ENCODE data around the gene FARS2.

The FARS2 gene

GRCh38 chr6:5260661-5261544 lies at the start of gene FARS2, which contains the start of gene LYRM4:
TSS of gene FARS2 (plus strand) at chr6:5261513.
TSS of gene LYRM4 (minus strand) at chr6:5260950. CDS start at chr6:5260733, 217 bp downstream.
- intact Hi-C loops (cut with DNase I) = no loop called here

GRCh38 chr6:5213836-5214235 lies 47.5 kb upstream of the FARS2 start:
- intact Hi-C loops (cut with DNase I) = loop anchor here (5.0 kb wide), 2 partner anchors 38 to 72 kb away; no protein-coding TSS in a partner anchor
- peak in 1 of 10 donors; percentile 16 for DNase-seq

More at GRCh38 chr6:5260661-5261544, at the start of gene FARS2, which contains the start of gene LYRM4:
- DNase-seq = peak; percentile 83 to 98 (median 88)

- intact Hi-C loops (cut with DNase I) = loop anchor here (1.0 to 5.0 kb wide), 3 partner anchors 38 to 188 kb away; no protein-coding TSS in a partner anchor
- peak; percentile 45 to 96 (median 63) for DNase-seq
These were observed 46.7 kb upstream of the FARS2 start for GRCh38 chr6:5214570-5215052.

GRCh38 chr6:5215159-5215558 lies 46.2 kb upstream of the FARS2 start:
- intact Hi-C loops (cut with DNase I) = loop anchor here (1.0 kb wide), 1 partner anchor 187 kb away; no protein-coding TSS in a partner anchor

GRCh38 chr6:5215799-5216198 lies 45.5 kb upstream of the FARS2 start:
- intact Hi-C loops (cut with DNase I) = loop anchor here (1.0 kb wide), 1 partner anchor 187 kb away; no protein-coding TSS in a partner anchor
- no peak for DNase-seq

More at GRCh38 chr6:5215159-5215558, 46.2 kb upstream of the FARS2 start:
- DNase-seq = no peak

- DNase-seq = no peak
- intact Hi-C loops (cut with DNase I) = no loop called here
These were observed 44.0 kb upstream of the FARS2 start for GRCh38 chr6:5217356-5217755.

- no peak for DNase-seq
- intact Hi-C loops (cut with DNase I) = no loop called here
These were observed 42.2 kb upstream of the FARS2 start for GRCh38 chr6:5219011-5219691.

- no peak for DNase-seq
- intact Hi-C loops (cut with DNase I) = no loop called here
These were observed 40.9 kb upstream of the FARS2 start for GRCh38 chr6:5220443-5220842.

- DNase-seq = no peak
These were observed 38.0 kb upstream of the FARS2 start for GRCh38 chr6:5223309-5223708.

GRCh38 chr6:5229356-5229755 lies 32.0 kb upstream of the FARS2 start:
- intact Hi-C loops (cut with DNase I) = no loop called here
- no peak for DNase-seq

More at GRCh38 chr6:5223309-5223708, 38.0 kb upstream of the FARS2 start:
- intact Hi-C loops (cut with DNase I) = no loop called here

- DNase-seq = no peak
- intact Hi-C loops (cut with DNase I) = no loop called here
These were observed 31.2 kb upstream of the FARS2 start for GRCh38 chr6:5230081-5230480.

- no peak for DNase-seq
- intact Hi-C loops (cut with DNase I) = no loop called here
These were observed 30.0 kb upstream of the FARS2 start for GRCh38 chr6:5231289-5231688.

- intact Hi-C loops (cut with DNase I) = no loop called here
- DNase-seq = no peak
These were observed 26.4 kb upstream of the FARS2 start for GRCh38 chr6:5234874-5235273.

GRCh38 chr6:5235830-5236229 lies 25.5 kb upstream of the FARS2 start:
- DNase-seq = no peak
- intact Hi-C loops (cut with DNase I) = no loop called here

GRCh38 chr6:5237805-5238204 lies 23.5 kb upstream of the FARS2 start:
- no peak for DNase-seq
- intact Hi-C loops (cut with DNase I) = no loop called here

- intact Hi-C loops (cut with DNase I) = no loop called here
- no peak for DNase-seq
These were observed 23.0 kb upstream of the FARS2 start for GRCh38 chr6:5238336-5238735.

GRCh38 chr6:5241252-5241651 lies 20.1 kb upstream of the FARS2 start:
- intact Hi-C loops (cut with DNase I) = no loop called here
- DNase-seq = no peak

GRCh38 chr6:5243069-5243468 lies 18.2 kb upstream of the FARS2 start:
- intact Hi-C loops (cut with DNase I) = no loop called here
- DNase-seq = no peak

- DNase-seq = no peak
- intact Hi-C loops (cut with DNase I) = no loop called here
These were observed 14.9 kb upstream of the FARS2 start for GRCh38 chr6:5246141-5247097.

GRCh38 chr6:5247201-5247600 lies 14.1 kb upstream of the FARS2 start:
- intact Hi-C loops (cut with DNase I) = no loop called here
- DNase-seq = no peak
